ENCODE measurements around the gene SCD.

GRCh38 chr10:100330079-100330478, 17.0 kb upstream of the SCD start, which contains the start of gene PKD2L1:
- no peak for TF ChIP-seq CTCF (IDR thresholded peaks at IDR 0.05; ENCODE audit: low read depth, low read length)
- TF ChIP-seq EZH2phosphoT487 (IDR thresholded peaks at IDR 0.05; ENCODE audit: low read depth), result no peak
